ENCODE results near the gene AKIRIN2. TPM values are rescaled to one million over a fixed set of nuclear protein-coding genes. Genes with fewer than 3 reads are reported as not detected.
"Not testable (repeated sequence)": the region's sequence is repeated elsewhere in the genome, so short reads cannot be mapped to it uniquely, and the experiment has no call there.

The AKIRIN2 gene
- total RNA-seq, 4 donors from 2014 or later, result 11.7 to 26.9 (median 16.7) TPM

- Histone ChIP-seq H3K9me3 (no peaks in the 10 kb centered on the region), H3K4me1 (peaks cover 5 to 53% (median 18%) of the 10 kb centered on the region in 3 donors), H3K27ac (peak overlapping the region; percentile 92 to 98 (median 98)), H3K36me3 (no peaks in the 10 kb centered on the region), H3K4me3 (peak overlapping the region; percentile 51 to 91), H3K27me3 (no peaks in the 10 kb centered on the region)
- TF ChIP-seq POLR2A (IDR thresholded peaks at IDR 0.05) (no peak), CTCF (IDR thresholded peaks at IDR 0.05) (no peak), EP300 (IDR thresholded peaks at IDR 0.05) (no peak), POLR2AphosphoS5 (IDR thresholded peaks at IDR 0.05) (no peak)
- ATAC-seq, result no peak
- 0% methylated on average over 3 to 10 of the region's 18 CpGs for WGBS, 2 donors (ENCODE audit: low coverage in 1 of 2)
These were observed 1.4 kb downstream of the AKIRIN2 start for GRCh38 chr6:87700397-87701343.

GRCh38 chr6:87699576-87699975 lies 2.5 kb downstream of the AKIRIN2 start:
- peak overlapping the region; percentile 51 to 91 for H3K4me3 ChIP-seq
- TF ChIP-seq CTCF (IDR thresholded peaks at IDR 0.05) (no peak), POLR2A (IDR thresholded peaks at IDR 0.05) (no peak), POLR2AphosphoS5 (IDR thresholded peaks at IDR 0.05) (no peak), EP300 (IDR thresholded peaks at IDR 0.05) (no peak)
- no peaks in the 10 kb centered on the region for H3K9me3 ChIP-seq
- peak overlapping the region in 3 of 4 donors; percentile 25 to 98 (median 47) for H3K27ac ChIP-seq
- H3K27me3 ChIP-seq, result no peaks in the 10 kb centered on the region
- no peaks in the 10 kb centered on the region for H3K36me3 ChIP-seq
- 0 to 2% methylated on average over 4 of the region's 4 CpGs for WGBS, 2 donors (ENCODE audit: low coverage in 1 of 2)
- peaks cover 5 to 64% (median 24%) of the 10 kb centered on the region in 3 donors for H3K4me1 ChIP-seq
- no peak for ATAC-seq

- no peaks in the 10 kb centered on the region for H3K9me3 ChIP-seq
- no peaks in the 10 kb centered on the region for H3K27me3 ChIP-seq
- no peak for TF ChIP-seq POLR2A (IDR thresholded peaks at IDR 0.05)
- TF ChIP-seq CTCF (IDR thresholded peaks at IDR 0.05), result no peak
- TF ChIP-seq EP300 (IDR thresholded peaks at IDR 0.05), result no peak
- TF ChIP-seq POLR2AphosphoS5 (IDR thresholded peaks at IDR 0.05), result no peak
- ATAC-seq, result no peak
- H3K4me1 ChIP-seq, result peaks cover 5 to 74% (median 28%) of the 10 kb centered on the region in 3 donors
- peak overlapping the region in 3 of 4 donors; percentile 49 to 98 (median 52) for H3K27ac ChIP-seq
- no peaks in the 10 kb centered on the region for H3K36me3 ChIP-seq
- 15 to 18% methylated on average over 2 of the region's 2 CpGs for WGBS, 2 donors (ENCODE audit: low coverage in 1 of 2)
- H3K4me3 ChIP-seq, result peak overlapping the region; percentile 20 to 91
These were observed 3.5 kb downstream of the AKIRIN2 start for GRCh38 chr6:87698547-87699006.

GRCh38 chr6:87697581-87698546 lies 4.2 kb downstream of the AKIRIN2 start:
- Histone ChIP-seq H3K9me3 (no peaks in the 10 kb centered on the region), H3K36me3 (no peaks in the 10 kb centered on the region), H3K27ac (peak overlapping the region in 3 of 4 donors; percentile 49 to 98 (median 52)), H3K4me1 (peaks cover 5 to 76% (median 24%) of the 10 kb centered on the region in 3 donors), H3K27me3 (no peaks in the 10 kb centered on the region), H3K4me3 (peak overlapping the region in 1 of 2 donors; percentile 91)
- no peak for ATAC-seq
- TF ChIP-seq POLR2AphosphoS5 (IDR thresholded peaks at IDR 0.05) (peak; percentile 16), CTCF (IDR thresholded peaks at IDR 0.05) (no peak)
- 25 to 27% methylated on average over 8 of the region's 8 CpGs for WGBS, 2 donors (ENCODE audit: low coverage in 1 of 2)

GRCh38 chr6:87696817-87697216 lies 5.2 kb downstream of the AKIRIN2 start:
- not testable (repeated sequence) for H3K27ac ChIP-seq, H3K9me3 ChIP-seq, H3K27me3 ChIP-seq, H3K4me3 ChIP-seq, H3K36me3 ChIP-seq, ATAC-seq
- 83 to 91% methylated on average over 2 to 11 of the region's 12 CpGs for WGBS, 2 donors (ENCODE audit: low coverage in 1 of 2)
- peaks cover 5 to 84% (median 24%) of the 10 kb centered on the region in 3 donors for H3K4me1 ChIP-seq
